Stomach smooth muscle (tissue), 2 donors: ENCODE results near the gene PPIB.
"Not testable (repeated sequence)": the region's sequence is repeated elsewhere in the genome, so short reads cannot be mapped to it uniquely, and the experiment has no call there.

ENCODE experiments used
- H3K27ac ChIP-seq: one replicate; pipeline ENCODE4 v1.7.0; 2013; ENCODE audit warnings: mild to moderate bottlenecking, low read length, inconsistent platforms
- H3K27me3 ChIP-seq, 2 donors: one replicate each; pipeline ENCODE4 v1.7.0; 2013; ENCODE audit warnings: low read length in 2 of 2; ENCODE audit not compliant: insufficient read depth in 2 of 2, control insufficient read depth in 1 of 2
- H3K36me3 ChIP-seq, 2 donors: one replicate each; pipeline ENCODE4 v1.7.0; 2013; ENCODE audit warnings: low read length in 2 of 2; ENCODE audit not compliant: control insufficient read depth in 2 of 2, insufficient read depth in 2 of 2
- H3K4me1 ChIP-seq: one replicate; pipeline ENCODE4 v1.7.0; 2013; ENCODE audit warnings: low read length; ENCODE audit not compliant: control insufficient read depth, insufficient read depth
- H3K4me3 ChIP-seq, 2 donors: one replicate each; pipeline ENCODE4 v1.7.0; 2013; ENCODE audit warnings: low read length in 2 of 2
- H3K9ac ChIP-seq, 2 donors: one replicate each; pipeline ENCODE4 v1.7.0; 2013; ENCODE audit warnings: low read length in 2 of 2, mild to moderate bottlenecking in 1 of 2
- H3K9me3 ChIP-seq, 2 donors: one replicate each; pipeline ENCODE4 v1.7.0; 2013; ENCODE audit warnings: low read length in 2 of 2; ENCODE audit not compliant: control insufficient read depth in 2 of 2
- donor health status: healthy.
- donor health status: Pancreatic carcinoma.

PPIB gene

GRCh38 chr15:64122444-64122843, 40.4 kb downstream of the PPIB start:
- no peaks in the 10 kb centered on the region for H3K9me3 ChIP-seq
- peaks cover 57 to 65% of the 10 kb centered on the region in 2 donors for H3K36me3 ChIP-seq
- no peaks in the 10 kb centered on the region for H3K27me3 ChIP-seq
- H3K27ac ChIP-seq, result no peak overlapping the region
- no peaks in the 10 kb centered on the region for H3K4me1 ChIP-seq
- H3K4me3 ChIP-seq, result no peak overlapping the region
- no peak overlapping the region for H3K9ac ChIP-seq

GRCh38 chr15:64121614-64122013, 41.2 kb downstream of the PPIB start:
- Histone ChIP-seq H3K27ac (no peak overlapping the region), H3K9me3 (no peaks in the 10 kb centered on the region), H3K36me3 (peaks cover 57 to 59% of the 10 kb centered on the region in 2 donors), H3K9ac (no peak overlapping the region), H3K4me1 (no peaks in the 10 kb centered on the region), H3K4me3 (no peak overlapping the region), H3K27me3 (no peaks in the 10 kb centered on the region)

GRCh38 chr15:64120322-64120721, 42.5 kb downstream of the PPIB start:
- H3K36me3 ChIP-seq, result peaks cover 62 to 64% of the 10 kb centered on the region in 2 donors
- not testable (repeated sequence) for H3K9ac ChIP-seq, H3K4me1 ChIP-seq, H3K4me3 ChIP-seq, H3K9me3 ChIP-seq, H3K27ac ChIP-seq, H3K27me3 ChIP-seq

- Histone ChIP-seq H3K4me1 (no peaks in the 10 kb centered on the region), H3K36me3 (peaks cover 60 to 61% of the 10 kb centered on the region in 2 donors), H3K4me3 (no peak overlapping the region), H3K27me3 (no peaks in the 10 kb centered on the region), H3K9ac (no peak overlapping the region), H3K27ac (no peak overlapping the region), H3K9me3 (no peaks in the 10 kb centered on the region)
These were observed 44.9 kb downstream of the PPIB start for GRCh38 chr15:64117759-64118487.

GRCh38 chr15:64112904-64113303, 49.9 kb downstream of the PPIB start:
- H3K27me3 ChIP-seq, result no peaks in the 10 kb centered on the region
- H3K9ac ChIP-seq, result no peak overlapping the region
- peaks cover 29 to 30% of the 10 kb centered on the region in 2 donors for H3K36me3 ChIP-seq
- no peak overlapping the region for H3K4me3 ChIP-seq
- H3K4me1 ChIP-seq, result peaks cover 3% of the 10 kb centered on the region
- H3K27ac ChIP-seq, result no peak overlapping the region
- H3K9me3 ChIP-seq, result no peaks in the 10 kb centered on the region

- Histone ChIP-seq H3K9me3 (no peaks in the 10 kb centered on the region), H3K4me3 (no peak overlapping the region), H3K4me1 (peaks cover 8% of the 10 kb centered on the region), H3K36me3 (peaks cover 24 to 29% of the 10 kb centered on the region in 2 donors), H3K27me3 (no peaks in the 10 kb centered on the region), H3K27ac (no peak overlapping the region), H3K9ac (no peak overlapping the region)
These were observed 50.6 kb downstream of the PPIB start for GRCh38 chr15:64112073-64112772.

- H3K4me1 ChIP-seq, result peaks cover 8% of the 10 kb centered on the region
- no peak overlapping the region for H3K27ac ChIP-seq
- H3K4me3 ChIP-seq, result no peak overlapping the region
- no peak overlapping the region for H3K9ac ChIP-seq
- H3K36me3 ChIP-seq, result peaks cover 24% of the 10 kb centered on the region in 2 donors
- H3K9me3 ChIP-seq, result no peaks in the 10 kb centered on the region
- no peaks in the 10 kb centered on the region for H3K27me3 ChIP-seq
These were observed 51.2 kb downstream of the PPIB start for GRCh38 chr15:64111679-64112050.

- Histone ChIP-seq H3K9ac (no peak overlapping the region), H3K9me3 (no peaks in the 10 kb centered on the region), H3K4me1 (peaks cover 8% of the 10 kb centered on the region), H3K27ac (no peak overlapping the region), H3K36me3 (peaks cover 19 to 22% of the 10 kb centered on the region in 2 donors), H3K27me3 (no peaks in the 10 kb centered on the region), H3K4me3 (no peak overlapping the region)
These were observed 51.7 kb downstream of the PPIB start for GRCh38 chr15:64110950-64111678.

GRCh38 chr15:64110108-64110701, 52.6 kb downstream of the PPIB start:
- not testable (repeated sequence) for H3K4me3 ChIP-seq, H3K4me1 ChIP-seq

GRCh38 chr15:64107337-64107736, 55.5 kb downstream of the PPIB start:
- H3K9me3 ChIP-seq, result no peaks in the 10 kb centered on the region
- no peak overlapping the region for H3K27ac ChIP-seq
- H3K4me1 ChIP-seq, result peaks cover 12% of the 10 kb centered on the region
- no peaks in the 10 kb centered on the region for H3K27me3 ChIP-seq
- H3K36me3 ChIP-seq, result no peaks in the 10 kb centered on the region
- H3K4me3 ChIP-seq, result no peak overlapping the region
- no peak overlapping the region for H3K9ac ChIP-seq

More at GRCh38 chr15:64110108-64110701, 52.6 kb downstream of the PPIB start:
- H3K9me3 ChIP-seq, H3K27me3 ChIP-seq, H3K9ac ChIP-seq, H3K27ac ChIP-seq: not testable (repeated sequence)
- peaks cover 13 to 17% of the 10 kb centered on the region in 2 donors for H3K36me3 ChIP-seq
